MM.1S (cell line): ENCODE results near the gene PLEKHA5.

ENCODE experiments used
- DNase-seq: peaks from one replicate; pipeline ENCODE4 v3.0.0-alpha.2; 2015
- H2AFZ ChIP-seq: fragments of 300-600 bp; sonication (generic); 2 replicates; pipeline ENCODE4 v1.6.0; 2016; ENCODE audit warnings: antibody characterized with exemption, low read length
- H3F3A ChIP-seq: fragments of 300-600 bp; sonication (generic); 2 replicates; pipeline ENCODE4 v1.6.1; 2016; ENCODE audit warnings: mild to moderate bottlenecking, antibody characterized with exemption, low read length, moderate library complexity, mixed read lengths; ENCODE audit not compliant: insufficient read depth
- H3K27ac ChIP-seq: fragments of 300-600 bp; sonication (generic); 2 replicates; pipeline ENCODE4 v1.5.1; 2016; ENCODE audit warnings: mild to moderate bottlenecking, low read length
- H3K27me3 ChIP-seq: fragments of 300-600 bp; sonication (generic); replicated peaks from 2 replicates; pipeline ENCODE4 v1.6.0; 2016; ENCODE audit warnings: low read length; ENCODE audit not compliant: insufficient read depth
- H3K36me3 ChIP-seq: fragments of 300-600 bp; sonication (generic); replicated peaks from 2 replicates; pipeline ENCODE4 v1.6.1; 2016; ENCODE audit warnings: mild to moderate bottlenecking, low read length, mixed read lengths; ENCODE audit not compliant: insufficient read depth
- H3K4me1 ChIP-seq: fragments of 300-600 bp; sonication (generic); 2 replicates; pipeline ENCODE4 v1.6.1; 2016; ENCODE audit warnings: low read length, mixed read lengths
- H3K4me2 ChIP-seq: fragments of 300-600 bp; sonication (generic); 2 replicates; pipeline ENCODE4 v1.6.0; 2016; ENCODE audit warnings: low read depth, low read length
- H3K4me3 ChIP-seq: fragments of 300-600 bp; sonication (generic); 2 replicates; pipeline ENCODE4 v1.5.1; 2016; ENCODE audit warnings: low read length, mixed read lengths
- H3K79me2 ChIP-seq: fragments of 300-600 bp; sonication (generic); 2 replicates; pipeline ENCODE4 v1.6.1; 2016; ENCODE audit warnings: mixed run types, low read length, mixed read lengths
- H3K9ac ChIP-seq: fragments of 300-600 bp; sonication (generic); 2 replicates; pipeline ENCODE4 v1.6.1; 2016; ENCODE audit warnings: low read length, mixed read lengths
- H3K9me2 ChIP-seq: fragments of 300-600 bp; sonication (generic); replicated peaks from 2 replicates; pipeline ENCODE4 v1.6.1; 2016; ENCODE audit warnings: mild to moderate bottlenecking, low read length, mixed read lengths; ENCODE audit not compliant: insufficient read depth
- H3K9me3 ChIP-seq: fragments of 300-600 bp; sonication (generic); replicated peaks from 2 replicates; pipeline ENCODE4 v1.6.1; 2016; ENCODE audit warnings: mild to moderate bottlenecking, low read length, mixed read lengths; ENCODE audit not compliant: insufficient read depth
- H4K20me1 ChIP-seq: fragments of 300-600 bp; sonication (generic); 2 replicates; pipeline ENCODE4 v1.6.1; 2016; ENCODE audit warnings: mild to moderate bottlenecking, low read length, moderate library complexity, mixed read lengths; ENCODE audit not compliant: insufficient read depth
- CTCF ChIP-seq: fragments of 300-600 bp; sonication (generic); IDR thresholded peaks from 2 replicates; pipeline ENCODE4 v1.5.1; 2016; ENCODE audit warnings: antibody characterized with exemption, low read length, mixed read lengths
- EZH2 ChIP-seq: fragments of 300-600 bp; sonication (generic); optimal IDR thresholded peaks from 2 replicates; pipeline ENCODE3; 2017; ENCODE audit warnings: low read depth, mild to moderate bottlenecking, antibody characterized with exemption, low read length, mixed read lengths
- EZH2phosphoT487 ChIP-seq: fragments of 300-600 bp; sonication (generic); IDR thresholded peaks from 2 replicates; pipeline ENCODE4 v1.6.1; 2018; ENCODE audit warnings: antibody characterized with exemption, low read length

Gene PLEKHA5

GRCh38 chr12:19144287-19144686 is 14.8 kb downstream of the PLEKHA5 start:
- Histone ChIP-seq H3K36me3 (no peaks in the 10 kb centered on the region; the same call in 1 of the 2 replicates), H3K9me2 (no peaks in the 10 kb centered on the region), H3K27ac (no peak overlapping the region), H2AFZ (no peak overlapping the region), H3K79me2 (no peaks in the 10 kb centered on the region), H3K4me1 (no peaks in the 10 kb centered on the region), H3K9me3 (no peaks in the 10 kb centered on the region), H4K20me1 (no peaks in the 10 kb centered on the region; the same call in 1 of the 2 replicates), H3K4me3 (no peak overlapping the region), H3K4me2 (no peak overlapping the region), H3F3A (no peaks in the 10 kb centered on the region), H3K9ac (no peak overlapping the region), H3K27me3 (no peaks in the 10 kb centered on the region)
- no peak for TF ChIP-seq EZH2phosphoT487
- DNase-seq, result no peak

- Histone ChIP-seq H3K9me2 (no peaks in the 10 kb centered on the region), H3K4me3 (no peak overlapping the region), H3K4me2 (no peak overlapping the region), H3K27ac (no peak overlapping the region), H2AFZ (no peak overlapping the region), H3F3A (no peaks in the 10 kb centered on the region), H4K20me1 (no peaks in the 10 kb centered on the region; the same call in 1 of the 2 replicates), H3K9ac (no peak overlapping the region), H3K9me3 (no peaks in the 10 kb centered on the region), H3K27me3 (no peaks in the 10 kb centered on the region), H3K36me3 (no peaks in the 10 kb centered on the region; the same call in 1 of the 2 replicates), H3K4me1 (no peaks in the 10 kb centered on the region), H3K79me2 (no peaks in the 10 kb centered on the region)
- TF ChIP-seq EZH2phosphoT487, result no peak
- TF ChIP-seq EZH2, result no peak
- TF ChIP-seq CTCF, result no peak
- DNase-seq, result no peak
Observed at GRCh38 chr12:19144985-19145384, 15.5 kb downstream of the PLEKHA5 start.

GRCh38 chr12:19148860-19149259 is 19.3 kb downstream of the PLEKHA5 start:
- H3K4me1 ChIP-seq, result no peaks in the 10 kb centered on the region
- TF ChIP-seq EZH2phosphoT487, result no peak
- no peak for TF ChIP-seq CTCF
- no peak for TF ChIP-seq EZH2
- no peaks in the 10 kb centered on the region for H4K20me1 ChIP-seq
- H3K9me2 ChIP-seq, result no peaks in the 10 kb centered on the region
- no peak overlapping the region for H3K4me3 ChIP-seq
- no peak for DNase-seq
- no peak overlapping the region for H2AFZ ChIP-seq
- H3K4me2 ChIP-seq, result no peak overlapping the region
- H3K9me3 ChIP-seq, result no peaks in the 10 kb centered on the region
- no peaks in the 10 kb centered on the region for H3K27me3 ChIP-seq
- H3K36me3 ChIP-seq, result no peaks in the 10 kb centered on the region; the same call in 1 of the 2 replicates
- no peaks in the 10 kb centered on the region for H3K79me2 ChIP-seq
- no peaks in the 10 kb centered on the region for H3F3A ChIP-seq
- no peak overlapping the region for H3K27ac ChIP-seq
- no peak overlapping the region for H3K9ac ChIP-seq

GRCh38 chr12:19150273-19150900 is 20.9 kb downstream of the PLEKHA5 start:
- no peak for DNase-seq
- Histone ChIP-seq H3F3A (no peaks in the 10 kb centered on the region), H3K4me2 (no peak overlapping the region), H3K27me3 (no peaks in the 10 kb centered on the region), H4K20me1 (no peaks in the 10 kb centered on the region), H3K9ac (no peak overlapping the region), H3K27ac (no peak overlapping the region), H3K4me1 (no peaks in the 10 kb centered on the region), H2AFZ (no peak overlapping the region), H3K79me2 (no peaks in the 10 kb centered on the region), H3K4me3 (no peak overlapping the region), H3K9me2 (no peaks in the 10 kb centered on the region), H3K9me3 (no peaks in the 10 kb centered on the region), H3K36me3 (no peaks in the 10 kb centered on the region; the same call in 1 of the 2 replicates)
- no peak for TF ChIP-seq CTCF
- TF ChIP-seq EZH2, result no peak
- no peak for TF ChIP-seq EZH2phosphoT487
